Parathyroid adenoma (tissue), 2 donors: ENCODE data around the gene SAAL1.
A peak's percentile ranks its signal among the peaks of the same experiment; 100 is the strongest.

Source experiments
- H2AFZ ChIP-seq: fragments of 300-600 bp; sonication (generic); one replicate; pipeline ENCODE4 v1.7.0; 2017; ENCODE audit warnings: antibody characterized with exemption, mild to moderate bottlenecking
- H3K27ac ChIP-seq: fragments of 300-600 bp; sonication (generic); one replicate; pipeline ENCODE4 v1.7.0; 2017
- H3K27me3 ChIP-seq: fragments of 300-600 bp; sonication (generic); one replicate; pipeline ENCODE4 v1.7.0; 2017; ENCODE audit warnings: low read length; ENCODE audit not compliant: control insufficient read depth, insufficient read depth
- H3K36me3 ChIP-seq: fragments of 300-600 bp; sonication (generic); one replicate; pipeline ENCODE4 v1.7.0; 2017; ENCODE audit warnings: low read length; ENCODE audit not compliant: control insufficient read depth, insufficient read depth
- H3K4me1 ChIP-seq: fragments of 300-600 bp; sonication (generic); one replicate; pipeline ENCODE4 v1.7.0; 2017; ENCODE audit warnings: control low read depth
- H3K4me2 ChIP-seq: fragments of 300-600 bp; sonication (generic); one replicate; pipeline ENCODE4 v1.7.0; 2017; ENCODE audit warnings: low read length
- H3K4me3 ChIP-seq: fragments of 300-600 bp; sonication (generic); one replicate; pipeline ENCODE4 v1.7.0; 2017; ENCODE audit warnings: low read depth, low read length
- H3K79me2 ChIP-seq: fragments of 300-600 bp; sonication (generic); one replicate; pipeline ENCODE4 v1.7.0; 2017; ENCODE audit warnings: control low read depth
- H3K9ac ChIP-seq: fragments of 300-600 bp; sonication (generic); one replicate; pipeline ENCODE4 v1.7.0; 2017; ENCODE audit warnings: mild to moderate bottlenecking
- H3K9me3 ChIP-seq: fragments of 300-600 bp; sonication (generic); one replicate; pipeline ENCODE4 v1.7.0; 2017; ENCODE audit warnings: low read length; ENCODE audit not compliant: control insufficient read depth
- TF ChIP-seq, protein P1 (sequence below): fragments of 300-600 bp; sonication (generic); IDR thresholded peaks from one replicate; pipeline ENCODE4 v1.7.0; 2017; ENCODE audit warnings: antibody characterized with exemption, mild to moderate bottlenecking
- donor health status: primary hyperparathyroidism.

Gene SAAL1, protein sequence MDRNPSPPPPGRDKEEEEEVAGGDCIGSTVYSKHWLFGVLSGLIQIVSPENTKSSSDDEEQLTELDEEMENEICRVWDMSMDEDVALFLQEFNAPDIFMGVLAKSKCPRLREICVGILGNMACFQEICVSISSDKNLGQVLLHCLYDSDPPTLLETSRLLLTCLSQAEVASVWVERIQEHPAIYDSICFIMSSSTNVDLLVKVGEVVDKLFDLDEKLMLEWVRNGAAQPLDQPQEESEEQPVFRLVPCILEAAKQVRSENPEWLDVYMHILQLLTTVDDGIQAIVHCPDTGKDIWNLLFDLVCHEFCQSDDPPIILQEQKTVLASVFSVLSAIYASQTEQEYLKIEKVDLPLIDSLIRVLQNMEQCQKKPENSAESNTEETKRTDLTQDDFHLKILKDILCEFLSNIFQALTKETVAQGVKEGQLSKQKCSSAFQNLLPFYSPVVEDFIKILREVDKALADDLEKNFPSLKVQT

GRCh38 chr11:18105802-18106574, at the start of gene SAAL1:
TSS of gene SAAL1 (minus strand) at chr11:18106082. CDS start at chr11:18106041, 41 bp downstream.
- H3K4me3 ChIP-seq = peak within 1 kb of the TSS; percentile 68
- H3K79me2 ChIP-seq = no peaks in the 10 kb centered on the region
- no peaks in the 10 kb centered on the region for H3K4me1 ChIP-seq
- peak within 1 kb of the TSS; percentile 84 for H2AFZ ChIP-seq
- TF ChIP-seq, protein P1, sequence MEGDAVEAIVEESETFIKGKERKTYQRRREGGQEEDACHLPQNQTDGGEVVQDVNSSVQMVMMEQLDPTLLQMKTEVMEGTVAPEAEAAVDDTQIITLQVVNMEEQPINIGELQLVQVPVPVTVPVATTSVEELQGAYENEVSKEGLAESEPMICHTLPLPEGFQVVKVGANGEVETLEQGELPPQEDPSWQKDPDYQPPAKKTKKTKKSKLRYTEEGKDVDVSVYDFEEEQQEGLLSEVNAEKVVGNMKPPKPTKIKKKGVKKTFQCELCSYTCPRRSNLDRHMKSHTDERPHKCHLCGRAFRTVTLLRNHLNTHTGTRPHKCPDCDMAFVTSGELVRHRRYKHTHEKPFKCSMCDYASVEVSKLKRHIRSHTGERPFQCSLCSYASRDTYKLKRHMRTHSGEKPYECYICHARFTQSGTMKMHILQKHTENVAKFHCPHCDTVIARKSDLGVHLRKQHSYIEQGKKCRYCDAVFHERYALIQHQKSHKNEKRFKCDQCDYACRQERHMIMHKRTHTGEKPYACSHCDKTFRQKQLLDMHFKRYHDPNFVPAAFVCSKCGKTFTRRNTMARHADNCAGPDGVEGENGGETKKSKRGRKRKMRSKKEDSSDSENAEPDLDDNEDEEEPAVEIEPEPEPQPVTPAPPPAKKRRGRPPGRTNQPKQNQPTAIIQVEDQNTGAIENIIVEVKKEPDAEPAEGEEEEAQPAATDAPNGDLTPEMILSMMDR = peak; percentile 67
- H3K9ac ChIP-seq = peak within 1 kb of the TSS; percentile 11
- no peaks in the 10 kb centered on the region for H3K9me3 ChIP-seq
- H3K4me2 ChIP-seq = peak within 1 kb of the TSS; percentile 72
- H3K27ac ChIP-seq = no peak within 1 kb of the TSS
- H3K36me3 ChIP-seq = no peaks in the 10 kb centered on the region
- no peaks in the 10 kb centered on the region for H3K27me3 ChIP-seq

GRCh38 chr11:18151581-18151980, 45.7 kb upstream of the SAAL1 start:
- Histone ChIP-seq H2AFZ (no peak overlapping the region), H3K36me3 (no peaks in the 10 kb centered on the region), H3K4me2 (no peak overlapping the region), H3K27ac (no peak overlapping the region), H3K79me2 (no peaks in the 10 kb centered on the region), H3K4me3 (no peak overlapping the region), H3K9me3 (no peaks in the 10 kb centered on the region), H3K27me3 (no peaks in the 10 kb centered on the region), H3K9ac (no peak overlapping the region), H3K4me1 (no peaks in the 10 kb centered on the region)
- TF ChIP-seq, protein P1 = no peak

- no peaks in the 10 kb centered on the region for H3K79me2 ChIP-seq
- H3K27ac ChIP-seq = no peak overlapping the region
- TF ChIP-seq, protein P1 = no peak
- H3K9ac ChIP-seq = no peak overlapping the region
- H3K4me1 ChIP-seq = no peaks in the 10 kb centered on the region
- H3K4me2 ChIP-seq = no peak overlapping the region
- no peaks in the 10 kb centered on the region for H3K36me3 ChIP-seq
- no peak overlapping the region for H3K4me3 ChIP-seq
- no peaks in the 10 kb centered on the region for H3K27me3 ChIP-seq
- no peak overlapping the region for H2AFZ ChIP-seq
- no peaks in the 10 kb centered on the region for H3K9me3 ChIP-seq
Observed at GRCh38 chr11:18145837-18146236, 40.0 kb upstream of the SAAL1 start.

- no peak overlapping the region for H2AFZ ChIP-seq
- TF ChIP-seq, protein P1 = no peak
- H3K4me3 ChIP-seq = no peak overlapping the region
- H3K79me2 ChIP-seq = no peaks in the 10 kb centered on the region
- no peaks in the 10 kb centered on the region for H3K9me3 ChIP-seq
- H3K27me3 ChIP-seq = no peaks in the 10 kb centered on the region
- no peaks in the 10 kb centered on the region for H3K4me1 ChIP-seq
- H3K4me2 ChIP-seq = no peak overlapping the region
- H3K36me3 ChIP-seq = no peaks in the 10 kb centered on the region
- H3K27ac ChIP-seq = no peak overlapping the region
- no peak overlapping the region for H3K9ac ChIP-seq
Observed at GRCh38 chr11:18145025-18145424, 39.1 kb upstream of the SAAL1 start.
